ENCODE results near the gene ASB3.

ASB3 gene

GRCh38 chr2:53620981-53621380, 165.8 kb downstream of the ASB3 start:
- H3K27ac ChIP-seq (ENCODE audit: low read length): no peak overlapping the region

More at GRCh38 chr2:53620981-53621380, 165.8 kb downstream of the ASB3 start:
- H3K9me3 ChIP-seq (ENCODE audit: insufficient read depth, low read depth, low read length): no peaks in the 10 kb centered on the region
- H3K36me3 ChIP-seq (ENCODE audit: insufficient read depth, low read depth, low read length): no peaks in the 10 kb centered on the region
- H3K27me3 ChIP-seq (ENCODE audit: insufficient read depth, low read length): no peaks in the 10 kb centered on the region
- H3K4me3 ChIP-seq (ENCODE audit: low read length): no peak overlapping the region
- no peak overlapping the region for H3K9ac ChIP-seq (ENCODE audit: low read depth, low read length)
- no peaks in the 10 kb centered on the region for H3K4me1 ChIP-seq (ENCODE audit: insufficient read depth, low read length)
